Stimulated activated naive CD8-positive, alpha-beta T cell treated with anti-CD3 and anti-CD28 coated beads, Interleukin-15, amount 100 ng/mL, for 72 hours (primary cell): ENCODE data around the gene FARP1.
"Not testable (repeated sequence)": the region's sequence is repeated elsewhere in the genome, so short reads cannot be mapped to it uniquely, and the experiment has no call there.

Source experiments
- ATAC-seq: fragments of 150-1000 bp; cut with Tn5 transposase; 2 replicates; pipeline ENCODE4 v1.10.0; 2021; ENCODE audit warnings: mild to moderate bottlenecking, moderate library complexity
- DNase-seq, 2 donors: peaks; one replicate each; pipeline ENCODE4 v3.0.0; 2021 to 2022
- H3K27ac Mint-ChIP-seq, 2 donors: one replicate each; pipeline ENCODE4 v1.8.0; 2022; ENCODE audit warnings: mild to moderate bottlenecking in 2 of 2, mixed read lengths in 2 of 2, moderate library complexity in 2 of 2
- H3K27me3 Mint-ChIP-seq: one replicate; pipeline ENCODE4 v1.8.0; 2022; ENCODE audit warnings: mixed read lengths
- H3K4me1 Mint-ChIP-seq: one replicate; pipeline ENCODE4 v1.8.0; 2022; ENCODE audit warnings: mild to moderate bottlenecking, mixed read lengths
- H3K4me3 Mint-ChIP-seq, 2 donors: one replicate each; pipeline ENCODE4 v1.8.0; 2022; ENCODE audit warnings: mild to moderate bottlenecking in 2 of 2, mixed read lengths in 2 of 2, moderate library complexity in 1 of 2
- H3K9me3 Mint-ChIP-seq, 2 donors: one replicate each; pipeline ENCODE4 v1.8.0; 2022; ENCODE audit warnings: mixed read lengths in 2 of 2

Gene FARP1

GRCh38 chr13:98262292-98262691, 119.4 kb downstream of the FARP1 start:
- H3K4me1 Mint-ChIP-seq = no peaks in the 10 kb centered on the region
- H3K27ac Mint-ChIP-seq = no peak overlapping the region
- H3K27me3 Mint-ChIP-seq = no peaks in the 10 kb centered on the region
- ATAC-seq (no peak), DNase-seq (no peak)
- H3K9me3 Mint-ChIP-seq = no peaks in the 10 kb centered on the region
- no peak overlapping the region for H3K4me3 Mint-ChIP-seq

- H3K27me3 Mint-ChIP-seq = no peaks in the 10 kb centered on the region
- no peak for ATAC-seq
- H3K9me3 Mint-ChIP-seq = no peaks in the 10 kb centered on the region
- H3K27ac Mint-ChIP-seq = no peak overlapping the region
- DNase-seq = no peak
- no peak overlapping the region for H3K4me3 Mint-ChIP-seq
- H3K4me1 Mint-ChIP-seq = no peaks in the 10 kb centered on the region
These were observed 120.9 kb downstream of the FARP1 start for GRCh38 chr13:98263841-98264240.

- no peaks in the 10 kb centered on the region for H3K27me3 Mint-ChIP-seq
- ATAC-seq (no peak), DNase-seq (no peak)
- no peak overlapping the region for H3K4me3 Mint-ChIP-seq
- no peaks in the 10 kb centered on the region for H3K4me1 Mint-ChIP-seq
- no peak overlapping the region for H3K27ac Mint-ChIP-seq
- H3K9me3 Mint-ChIP-seq = no peaks in the 10 kb centered on the region
These were observed 122.0 kb downstream of the FARP1 start for GRCh38 chr13:98264877-98265276.

- H3K27ac Mint-ChIP-seq = no peak overlapping the region
- H3K9me3 Mint-ChIP-seq = no peaks in the 10 kb centered on the region
- H3K4me1 Mint-ChIP-seq = no peaks in the 10 kb centered on the region
These were observed 123.0 kb downstream of the FARP1 start for GRCh38 chr13:98265692-98266551.

GRCh38 chr13:98267080-98267912, 124.4 kb downstream of the FARP1 start:
- Mint-ChIP-seq H3K4me3 (no peak overlapping the region), H3K9me3 (no peaks in the 10 kb centered on the region), H3K4me1 (no peaks in the 10 kb centered on the region), H3K27ac (no peak overlapping the region), H3K27me3 (no peaks in the 10 kb centered on the region)
- DNase-seq (no peak), ATAC-seq (no peak)

More at GRCh38 chr13:98265692-98266551, 123.0 kb downstream of the FARP1 start:
- H3K4me3 Mint-ChIP-seq = no peak overlapping the region
- ATAC-seq (no peak), DNase-seq (no peak)
- no peaks in the 10 kb centered on the region for H3K27me3 Mint-ChIP-seq

GRCh38 chr13:98269386-98269785, 126.5 kb downstream of the FARP1 start:
- Mint-ChIP-seq H3K27ac (no peak overlapping the region), H3K27me3 (no peaks in the 10 kb centered on the region), H3K4me1 (no peaks in the 10 kb centered on the region), H3K9me3 (no peaks in the 10 kb centered on the region), H3K4me3 (no peak overlapping the region)
- ATAC-seq (no peak), DNase-seq (no peak)

GRCh38 chr13:98270819-98271218, 127.9 kb downstream of the FARP1 start:
- no peak overlapping the region for H3K4me3 Mint-ChIP-seq
- H3K27me3 Mint-ChIP-seq = no peaks in the 10 kb centered on the region
- DNase-seq (no peak), ATAC-seq (no peak)
- no peak overlapping the region for H3K27ac Mint-ChIP-seq
- no peaks in the 10 kb centered on the region for H3K9me3 Mint-ChIP-seq
- H3K4me1 Mint-ChIP-seq = no peaks in the 10 kb centered on the region

- H3K4me1 Mint-ChIP-seq, H3K9me3 Mint-ChIP-seq, H3K27me3 Mint-ChIP-seq, H3K4me3 Mint-ChIP-seq, DNase-seq, ATAC-seq, H3K27ac Mint-ChIP-seq: not testable (repeated sequence)
These were observed 128.8 kb downstream of the FARP1 start for GRCh38 chr13:98271646-98272045.

- ATAC-seq (no peak), DNase-seq (no peak)
- Mint-ChIP-seq H3K4me1 (no peaks in the 10 kb centered on the region), H3K27me3 (no peaks in the 10 kb centered on the region), H3K27ac (peak overlapping the region in 1 of 2 donors; percentile 23), H3K9me3 (no peaks in the 10 kb centered on the region), H3K4me3 (no peak overlapping the region)
These were observed 129.7 kb downstream of the FARP1 start for GRCh38 chr13:98272549-98272948.

GRCh38 chr13:98273067-98273823, 130.4 kb downstream of the FARP1 start:
- DNase-seq (no peak), ATAC-seq (no peak)
- H3K4me1 Mint-ChIP-seq = no peaks in the 10 kb centered on the region
- no peak overlapping the region for H3K27ac Mint-ChIP-seq
- no peaks in the 10 kb centered on the region for H3K9me3 Mint-ChIP-seq
- H3K4me3 Mint-ChIP-seq = no peak overlapping the region
- H3K27me3 Mint-ChIP-seq = no peaks in the 10 kb centered on the region

GRCh38 chr13:98273824-98274742, 131.2 kb downstream of the FARP1 start:
- ATAC-seq = no peak
- H3K4me1 Mint-ChIP-seq = no peaks in the 10 kb centered on the region
- no peaks in the 10 kb centered on the region for H3K27me3 Mint-ChIP-seq
- H3K9me3 Mint-ChIP-seq = no peaks in the 10 kb centered on the region
- no peak for DNase-seq
- no peak overlapping the region for H3K27ac Mint-ChIP-seq
- no peak overlapping the region for H3K4me3 Mint-ChIP-seq

GRCh38 chr13:98274921-98275487, 132.1 kb downstream of the FARP1 start:
- Mint-ChIP-seq H3K27me3 (peaks cover 5% of the 10 kb centered on the region), H3K4me1 (peaks cover 4% of the 10 kb centered on the region), H3K4me3 (no peak overlapping the region), H3K9me3 (no peaks in the 10 kb centered on the region), H3K27ac (no peak overlapping the region)
- no peak for DNase-seq
- no peak for ATAC-seq

GRCh38 chr13:98275681-98276171, 132.8 kb downstream of the FARP1 start:
- Mint-ChIP-seq H3K4me3 (no peak overlapping the region), H3K4me1 (peaks cover 8% of the 10 kb centered on the region), H3K9me3 (no peaks in the 10 kb centered on the region), H3K27me3 (peaks cover 12% of the 10 kb centered on the region), H3K27ac (no peak overlapping the region)
- ATAC-seq (no peak), DNase-seq (no peak)

- DNase-seq (no peak), ATAC-seq (no peak)
- no peak overlapping the region for H3K4me3 Mint-ChIP-seq
- peaks cover 12% of the 10 kb centered on the region for H3K27me3 Mint-ChIP-seq
- H3K9me3 Mint-ChIP-seq = no peaks in the 10 kb centered on the region
- H3K4me1 Mint-ChIP-seq = peaks cover 8% of the 10 kb centered on the region
- H3K27ac Mint-ChIP-seq = no peak overlapping the region
These were observed 133.6 kb downstream of the FARP1 start for GRCh38 chr13:98276486-98276885.
